ENCODE data around the gene CBR3.

CBR3 gene

DNA sequence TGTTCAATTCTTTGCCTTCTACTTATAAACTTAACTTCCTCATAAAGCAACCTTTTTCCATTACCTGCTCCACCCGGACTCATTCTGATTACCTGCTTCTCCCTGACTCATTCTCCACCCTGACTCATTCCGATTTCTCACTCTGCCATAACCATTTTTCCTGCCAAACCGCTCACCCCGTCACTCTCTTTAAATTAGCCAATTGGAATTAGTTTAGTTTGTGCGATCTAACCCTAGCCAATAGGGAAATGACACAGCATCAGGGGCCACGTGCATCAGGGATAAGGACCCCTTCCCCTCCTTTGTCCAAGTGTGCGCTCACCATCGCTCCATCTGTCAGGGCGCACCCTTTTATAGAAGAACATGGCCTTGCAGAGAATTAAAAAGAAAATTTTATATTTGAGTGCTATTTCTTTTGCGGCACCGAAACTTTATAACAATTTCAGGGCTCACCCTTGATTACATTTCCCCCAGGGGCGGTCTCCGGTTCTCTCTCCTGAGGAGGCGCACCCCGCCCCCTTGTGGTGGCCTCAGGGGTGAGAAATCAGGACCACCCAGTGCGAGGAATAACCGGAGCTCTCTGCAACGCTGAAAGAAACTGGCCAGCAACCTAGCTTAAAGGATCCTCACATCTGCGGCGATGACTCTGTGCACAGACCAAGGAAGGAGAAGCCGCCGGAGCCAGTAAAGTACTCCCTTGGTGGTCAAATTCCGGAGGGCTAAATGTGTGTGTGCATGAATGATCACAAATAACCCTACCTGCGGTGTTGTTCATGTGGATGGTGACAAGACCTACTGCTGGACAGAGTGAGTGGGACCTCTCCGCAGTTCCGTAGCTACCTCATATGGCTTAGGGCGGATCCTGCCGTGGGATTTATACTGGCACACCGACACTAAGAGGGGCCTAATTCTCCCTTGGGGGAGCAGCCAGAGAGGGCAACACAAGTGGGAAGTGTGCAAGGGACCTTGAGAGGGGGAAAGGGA is 30.3 kb upstream of the CBR3 start:
- peak; percentile 14 to 25 (median 18) for DNase-seq
- ATAC-seq (replicated peaks), result no peak
- no peaks in the 10 kb centered on the region for H3K4me1 Mint-ChIP-seq (ENCODE audit: low read depth in 2 of 2)
- no peaks in the 10 kb centered on the region for H3K36me3 Mint-ChIP-seq (ENCODE audit: insufficient read depth)
- no peak overlapping the region for H3K4me3 Mint-ChIP-seq
- H3K9me3 Mint-ChIP-seq, result no peaks in the 10 kb centered on the region
- peaks cover 45 to 63% of the 10 kb centered on the region in 2 donors for H3K27me3 Mint-ChIP-seq
- H3K27ac Mint-ChIP-seq, result no peak overlapping the region

- no peak for ATAC-seq (replicated peaks)
- H3K36me3 Mint-ChIP-seq (ENCODE audit: insufficient read depth), result no peaks in the 10 kb centered on the region
- no peak overlapping the region for H3K4me3 Mint-ChIP-seq
- no peak for DNase-seq
- no peaks in the 10 kb centered on the region for H3K4me1 Mint-ChIP-seq (ENCODE audit: low read depth in 2 of 2)
- H3K9me3 Mint-ChIP-seq, result no peaks in the 10 kb centered on the region
- peaks cover 38 to 63% of the 10 kb centered on the region in 2 donors for H3K27me3 Mint-ChIP-seq
- H3K27ac Mint-ChIP-seq, result no peak overlapping the region
Observed at GRCh38 chr21:36105327-36105842, 29.5 kb upstream of the CBR3 start.

- DNase-seq (no peak), ATAC-seq (replicated peaks) (no peak)
- Mint-ChIP-seq H3K27ac (no peak overlapping the region), H3K4me1 (ENCODE audit: low read depth in 2 of 2) (peaks cover 13 to 16% of the 10 kb centered on the region in 2 donors), H3K4me3 (no peak overlapping the region), H3K27me3 (peaks cover 28 to 52% of the 10 kb centered on the region in 2 donors), H3K9me3 (no peaks in the 10 kb centered on the region), H3K36me3 (ENCODE audit: insufficient read depth) (peaks cover 26% of the 10 kb centered on the region)
Observed at GRCh38 chr21:36109868-36110267, 25.0 kb upstream of the CBR3 start.

- Mint-ChIP-seq H3K27ac (no peak overlapping the region), H3K4me1 (ENCODE audit: low read depth in 2 of 2) (peaks cover 13 to 16% of the 10 kb centered on the region in 2 donors), H3K36me3 (ENCODE audit: insufficient read depth) (peaks cover 30% of the 10 kb centered on the region)
Observed at GRCh38 chr21:36111238-36111637, 23.6 kb upstream of the CBR3 start.

DNA sequence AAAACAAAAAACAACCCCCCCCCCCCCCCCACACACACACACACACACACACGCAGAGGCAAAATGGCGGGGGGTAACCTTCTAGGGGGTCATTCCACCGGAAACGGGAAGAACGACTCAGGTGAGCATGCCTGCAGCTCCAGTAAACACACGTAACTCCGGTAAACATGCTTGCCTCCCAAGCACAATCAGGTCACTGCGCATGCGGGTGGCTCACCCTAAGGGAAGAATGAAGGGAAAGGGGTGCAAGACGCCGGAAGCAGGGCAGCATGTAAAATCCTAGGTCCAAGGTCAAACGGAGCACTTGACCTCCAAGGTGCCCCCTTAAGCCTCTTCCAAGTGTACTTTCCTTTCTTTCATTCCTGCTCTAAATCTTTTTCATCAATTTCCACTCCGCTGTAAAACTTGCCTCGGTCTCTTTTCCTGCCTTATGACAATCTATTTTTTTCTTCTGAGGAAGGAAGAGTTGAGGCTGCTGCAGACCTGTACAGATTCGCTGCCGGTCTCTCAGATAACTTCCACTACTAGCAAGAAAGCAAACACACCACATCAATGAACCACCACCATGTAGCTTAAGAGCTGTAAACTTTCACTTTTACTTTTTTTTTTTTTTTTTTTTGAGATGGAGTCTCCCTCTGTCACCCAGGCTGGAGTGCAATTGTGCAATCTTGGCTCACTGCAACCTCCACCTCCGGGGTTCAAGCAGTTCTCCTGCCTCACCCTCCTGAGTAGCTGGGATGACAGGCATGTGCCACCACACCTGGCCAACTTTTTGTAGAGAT is 21.0 kb upstream of the CBR3 start:
- ATAC-seq (replicated peaks), result peak; percentile 82
- Mint-ChIP-seq H3K27ac (peak overlapping the region; percentile 68 to 78), H3K9me3 (no peaks in the 10 kb centered on the region), H3K4me3 (peak overlapping the region; percentile 75 to 80), H3K27me3 (peaks cover 0 to 16% of the 10 kb centered on the region in 2 donors), H3K4me1 (ENCODE audit: low read depth in 2 of 2) (peaks cover 13 to 16% of the 10 kb centered on the region in 2 donors), H3K36me3 (ENCODE audit: insufficient read depth) (peaks cover 30% of the 10 kb centered on the region)
- DNase-seq, result peak; percentile 29 to 64 (median 35)

More at GRCh38 chr21:36111238-36111637, 23.6 kb upstream of the CBR3 start:
- no peaks in the 10 kb centered on the region for H3K9me3 Mint-ChIP-seq
- H3K27me3 Mint-ChIP-seq, result peaks cover 14 to 39% of the 10 kb centered on the region in 2 donors
- DNase-seq, result no peak
- no peak for ATAC-seq (replicated peaks)
- H3K4me3 Mint-ChIP-seq, result no peak overlapping the region

- no peak for ATAC-seq (replicated peaks)
- Mint-ChIP-seq H3K27me3 (peaks cover 0 to 3% of the 10 kb centered on the region in 2 donors), H3K27ac (no peak overlapping the region), H3K4me3 (no peak overlapping the region), H3K36me3 (ENCODE audit: insufficient read depth) (peaks cover 30% of the 10 kb centered on the region), H3K4me1 (ENCODE audit: low read depth in 2 of 2) (peaks cover 13 to 16% of the 10 kb centered on the region in 2 donors), H3K9me3 (no peaks in the 10 kb centered on the region)
- no peak for DNase-seq
Observed at GRCh38 chr21:36115138-36115730, 19.6 kb upstream of the CBR3 start.

DNA sequence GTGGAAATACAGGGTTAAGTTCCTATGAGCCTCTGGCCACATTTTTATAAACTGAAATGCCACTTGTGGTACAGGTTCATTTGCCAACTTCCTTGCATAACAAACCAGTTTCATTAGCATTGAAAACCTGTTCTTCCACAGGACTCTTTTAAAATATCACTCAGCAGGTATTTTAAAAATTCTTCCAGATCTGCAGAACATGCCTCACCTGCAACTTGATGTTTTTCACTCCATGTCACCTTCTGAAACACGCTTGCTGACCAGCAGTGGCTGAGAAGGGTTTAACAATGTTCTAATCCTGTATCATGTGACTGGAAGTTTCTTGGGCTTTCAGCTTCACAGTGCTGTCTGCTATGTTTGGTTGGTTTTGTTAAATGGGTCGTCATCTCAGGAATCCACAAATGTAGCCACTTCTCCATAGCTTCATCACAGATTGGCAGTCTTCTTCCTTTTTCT is 17.6 kb upstream of the CBR3 start:
- Mint-ChIP-seq H3K27me3 (no peaks in the 10 kb centered on the region), H3K36me3 (ENCODE audit: insufficient read depth) (peaks cover 26% of the 10 kb centered on the region), H3K27ac (no peak overlapping the region), H3K4me1 (ENCODE audit: low read depth in 2 of 2) (peaks cover 13 to 15% of the 10 kb centered on the region in 2 donors), H3K9me3 (no peaks in the 10 kb centered on the region), H3K4me3 (no peak overlapping the region)
- no peak for DNase-seq
- ATAC-seq (replicated peaks), result no peak

DNA sequence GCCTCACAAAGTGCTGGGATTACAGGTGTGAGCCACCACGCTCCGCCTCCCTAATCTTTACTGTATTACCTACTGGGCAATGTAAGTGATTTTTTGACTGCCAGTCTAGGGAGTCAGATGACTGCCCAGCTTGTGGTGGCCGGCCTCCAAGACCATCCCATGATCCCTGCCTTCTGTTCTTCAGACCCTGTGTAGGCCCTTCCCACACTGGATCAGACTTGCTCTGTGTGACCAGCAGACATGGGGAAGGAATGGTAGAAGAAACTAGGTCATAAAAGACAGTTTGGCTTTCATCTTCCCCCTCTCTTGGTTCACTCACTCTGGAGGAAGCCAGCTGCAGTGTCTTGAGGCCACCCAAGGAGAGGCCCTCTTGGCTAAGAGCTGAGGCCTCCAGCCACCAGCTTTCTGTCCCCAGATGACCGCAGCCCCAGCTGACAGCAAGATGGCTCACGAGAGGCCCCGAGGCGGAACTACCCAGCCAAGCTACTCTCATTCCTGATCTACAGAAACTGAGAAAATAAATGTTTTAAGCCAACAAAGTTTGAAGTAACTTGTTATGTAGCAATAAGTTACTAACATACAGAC is 14.5 kb upstream of the CBR3 start:
- H3K36me3 Mint-ChIP-seq (ENCODE audit: insufficient read depth), result no peaks in the 10 kb centered on the region
- H3K9me3 Mint-ChIP-seq, result no peaks in the 10 kb centered on the region
- DNase-seq (no peak), ATAC-seq (replicated peaks) (no peak)
- no peak overlapping the region for H3K27ac Mint-ChIP-seq
- H3K27me3 Mint-ChIP-seq, result no peaks in the 10 kb centered on the region
- peaks cover 0 to 3% of the 10 kb centered on the region in 2 donors for H3K4me1 Mint-ChIP-seq (ENCODE audit: low read depth in 2 of 2)
- no peak overlapping the region for H3K4me3 Mint-ChIP-seq

DNA sequence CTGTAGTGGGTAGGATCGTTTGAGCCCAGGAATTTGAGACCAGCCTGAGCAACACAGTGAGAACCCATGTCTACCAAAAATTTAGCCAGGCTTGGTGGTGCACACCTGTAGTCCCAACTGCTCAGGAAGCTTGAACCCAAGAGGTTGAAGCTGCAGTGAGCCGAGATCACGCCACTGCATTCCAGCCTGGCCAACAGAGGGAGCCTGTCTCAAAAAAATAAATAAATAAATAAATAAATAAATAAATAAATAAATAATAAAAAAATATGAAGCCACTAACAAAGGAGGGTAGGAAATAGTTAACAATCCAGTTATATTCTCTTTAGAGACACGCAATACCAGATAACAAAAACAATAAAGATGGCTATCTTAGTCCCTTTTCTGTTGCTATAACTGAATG is 11.9 kb upstream of the CBR3 start:
- ATAC-seq (replicated peaks), result no peak
- Mint-ChIP-seq H3K27ac (no peak overlapping the region), H3K36me3 (ENCODE audit: insufficient read depth) (no peaks in the 10 kb centered on the region), H3K27me3 (no peaks in the 10 kb centered on the region), H3K9me3 (no peaks in the 10 kb centered on the region), H3K4me3 (no peak overlapping the region), H3K4me1 (ENCODE audit: low read depth in 2 of 2) (peaks cover 0 to 7% of the 10 kb centered on the region in 2 donors)
- DNase-seq, result no peak

DNA sequence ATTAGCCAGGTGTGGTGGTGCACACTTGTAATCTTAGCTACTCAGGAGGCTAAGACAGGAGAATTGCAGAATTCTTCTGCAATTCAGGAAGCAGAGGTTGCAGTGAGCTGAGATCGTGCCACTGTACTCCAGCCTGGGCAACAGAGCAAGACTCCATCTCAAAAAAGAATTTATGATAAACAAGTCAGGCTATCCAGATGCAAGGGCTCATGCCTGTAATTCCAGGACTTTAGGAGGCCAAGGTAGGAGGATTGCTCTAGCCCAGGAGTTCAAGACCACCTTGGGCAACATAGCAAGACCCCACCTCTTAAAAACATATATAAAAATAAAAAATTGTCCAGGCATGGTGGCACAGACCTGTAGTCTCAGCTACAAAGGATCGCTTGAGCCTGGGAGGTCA is 10.5 kb upstream of the CBR3 start:
- no peak overlapping the region for H3K27ac Mint-ChIP-seq
- peak overlapping the region in 1 of 2 donors; percentile 23 for H3K4me3 Mint-ChIP-seq
- H3K9me3 Mint-ChIP-seq, result no peaks in the 10 kb centered on the region
- peaks cover 0 to 10% of the 10 kb centered on the region in 2 donors for H3K4me1 Mint-ChIP-seq (ENCODE audit: low read depth in 2 of 2)
- ATAC-seq (replicated peaks) (no peak), DNase-seq (no peak)
- H3K27me3 Mint-ChIP-seq, result no peaks in the 10 kb centered on the region
- no peaks in the 10 kb centered on the region for H3K36me3 Mint-ChIP-seq (ENCODE audit: insufficient read depth)

DNA sequence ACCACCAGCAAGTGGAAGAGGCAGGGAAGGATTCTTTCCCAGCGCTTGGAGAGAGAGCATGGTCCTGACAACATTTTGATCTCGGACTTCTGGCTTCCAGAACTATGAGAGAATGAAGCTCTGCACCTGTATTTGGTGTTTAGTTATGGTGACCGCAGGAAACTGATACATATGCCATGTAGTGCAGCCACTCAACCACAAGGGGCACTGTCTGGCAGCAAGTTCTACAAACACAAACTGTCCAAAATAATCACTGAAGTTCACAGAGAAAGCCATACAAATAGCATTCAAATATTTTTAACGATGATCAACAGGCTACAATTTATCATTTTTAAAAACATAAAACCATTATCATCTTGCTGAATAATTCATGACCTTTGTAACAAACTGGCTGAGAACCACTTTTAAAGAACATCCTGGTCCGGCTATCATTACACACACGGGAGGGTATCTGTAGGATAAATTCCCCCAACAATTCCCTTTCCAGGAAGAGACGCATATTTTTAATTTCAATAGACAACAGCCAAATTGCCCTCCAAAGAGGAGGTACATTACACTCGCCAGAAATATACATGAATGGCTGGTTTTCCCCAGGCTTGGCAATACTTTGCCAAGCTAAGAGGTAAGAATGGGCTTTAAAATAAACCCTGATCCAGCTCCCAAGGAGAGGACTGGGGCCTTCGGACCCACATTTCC is 9.2 kb upstream of the CBR3 start:
- H3K36me3 Mint-ChIP-seq (ENCODE audit: insufficient read depth), result peaks cover 4% of the 10 kb centered on the region
- H3K27me3 Mint-ChIP-seq, result no peaks in the 10 kb centered on the region
- no peaks in the 10 kb centered on the region for H3K9me3 Mint-ChIP-seq
- no peak overlapping the region for H3K4me3 Mint-ChIP-seq
- H3K4me1 Mint-ChIP-seq (ENCODE audit: low read depth in 2 of 2), result peaks cover 5 to 14% of the 10 kb centered on the region in 2 donors
- ATAC-seq (replicated peaks), result peak; percentile 44
- peak; percentile 44 to 51 (median 50) for DNase-seq
- H3K27ac Mint-ChIP-seq, result no peak overlapping the region

GRCh38 chr21:36126208-36126565 is 8.7 kb upstream of the CBR3 start:
- no peak for ATAC-seq (replicated peaks)
- Mint-ChIP-seq H3K36me3 (ENCODE audit: insufficient read depth) (peaks cover 4% of the 10 kb centered on the region), H3K4me3 (no peak overlapping the region), H3K27ac (no peak overlapping the region), H3K27me3 (no peaks in the 10 kb centered on the region), H3K4me1 (ENCODE audit: low read depth in 2 of 2) (peaks cover 8 to 17% of the 10 kb centered on the region in 2 donors), H3K9me3 (no peaks in the 10 kb centered on the region)
- DNase-seq, result no peak

All from effector memory CD8-positive, alpha-beta T cell (primary cell).